T-helper 1 cell treated with Interleukin-12 subunit alpha and Interleukin-12 subunit beta and Interleukin-4 antibody, amounts not matched to agents 30 ng/mL and 1 ng/mL, for 36 hours (primary cell): ENCODE data around the gene ALDH2. TPM values are rescaled to one million over a fixed set of nuclear protein-coding genes. Genes with fewer than 3 reads are reported as not detected.
"Not testable (repeated sequence)": the region's sequence is repeated elsewhere in the genome, so short reads cannot be mapped to it uniquely, and the experiment has no call there.

Experiments used
- intact Hi-C: fragments of 100-400 bp; cut with micrococcal nuclease; formaldehyde crosslinking; loops from one replicate; pipeline ENCODE4 v1.15.1; 2024
- total RNA-seq: library from RNA; stranded (reverse); gene quantifications from 2 replicates; pipeline ENCODE4 v1.2.3, GENCODE V29; 2022

The ALDH2 gene
- 0.07 and 0.29 TPM in 2 replicates for total RNA-seq

DNA sequence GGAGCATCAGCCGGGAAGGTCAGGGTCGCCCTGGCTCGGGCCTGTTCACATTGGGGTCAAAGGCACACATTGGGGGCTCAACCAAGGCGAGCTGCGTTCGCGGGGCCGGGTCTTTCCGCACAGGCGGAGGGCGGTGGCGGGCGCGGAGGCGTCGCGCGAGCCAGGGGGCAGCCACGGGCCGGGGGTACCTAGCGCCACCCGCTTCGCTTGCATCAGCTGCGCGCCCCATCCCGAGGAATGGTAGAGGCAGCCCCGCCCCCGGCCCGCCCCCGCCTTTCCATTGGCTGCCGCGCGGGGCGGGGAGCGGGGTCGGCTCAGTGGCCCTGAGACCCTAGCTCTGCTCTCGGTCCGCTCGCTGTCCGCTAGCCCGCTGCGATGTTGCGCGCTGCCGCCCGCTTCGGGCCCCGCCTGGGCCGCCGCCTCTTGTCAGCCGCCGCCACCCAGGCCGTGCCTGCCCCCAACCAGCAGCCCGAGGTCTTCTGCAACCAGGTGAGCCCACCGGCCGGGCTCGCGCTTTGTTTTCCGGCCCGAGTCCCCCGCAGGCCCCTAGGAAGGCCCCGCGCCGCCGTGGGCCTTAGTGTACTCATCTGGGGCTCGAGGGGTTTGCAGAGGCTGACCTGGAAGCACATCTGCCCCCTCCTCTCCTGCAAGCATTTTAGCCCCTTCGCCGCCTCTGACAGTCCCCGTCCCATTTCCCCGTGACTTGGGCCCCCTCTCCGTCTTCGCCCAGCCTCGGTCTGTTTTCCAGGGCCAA, at the start of gene ALDH2:
Gene ALDH2 (plus strand): TSS at position 326 of the 754 bp plus-strand sequence. CDS start 50 bp downstream, at position 376.
- intact Hi-C loops, result no loop called here

DNA sequence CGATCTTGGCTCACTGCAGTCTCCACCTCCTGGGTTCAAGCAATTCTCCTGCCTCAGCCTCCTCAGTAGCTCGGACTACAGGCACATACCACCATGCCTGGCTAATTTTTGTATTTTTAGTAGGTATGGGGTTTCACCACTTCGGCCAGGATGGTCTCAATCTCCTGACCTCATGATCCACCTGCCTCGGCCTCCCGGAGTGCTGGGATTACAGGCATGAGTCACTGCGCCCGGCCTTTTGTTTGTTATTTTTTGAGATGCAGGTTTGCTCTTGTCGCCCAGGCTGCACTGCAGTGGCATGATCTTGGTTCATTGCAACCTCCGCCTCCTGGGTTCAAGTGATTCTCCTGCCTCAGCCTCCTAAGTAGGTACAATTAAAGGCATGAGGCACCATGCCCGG, 47.4 kb upstream of the ALDH2 start:
- intact Hi-C loops, result not testable (repeated sequence)

DNA sequence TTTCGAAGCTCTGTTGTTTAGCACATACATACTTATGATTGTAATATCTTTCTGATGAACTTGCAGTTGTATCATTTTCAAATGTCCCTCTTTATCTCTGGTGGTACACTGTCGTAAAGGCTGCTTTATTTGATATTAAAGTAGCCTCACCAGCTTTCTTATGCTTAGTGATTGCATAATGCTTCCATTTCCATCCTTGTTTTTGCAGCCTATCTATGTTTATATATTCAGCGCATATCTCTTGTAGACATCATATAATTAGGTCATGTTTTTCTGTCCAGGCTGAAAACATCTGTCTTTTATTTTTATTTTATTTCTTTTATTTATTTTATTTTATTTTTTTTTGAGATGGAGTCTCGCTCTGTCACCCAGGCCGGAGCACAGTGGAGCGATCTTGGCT, 46.3 kb upstream of the ALDH2 start:
- intact Hi-C loops, result no loop called here

DNA sequence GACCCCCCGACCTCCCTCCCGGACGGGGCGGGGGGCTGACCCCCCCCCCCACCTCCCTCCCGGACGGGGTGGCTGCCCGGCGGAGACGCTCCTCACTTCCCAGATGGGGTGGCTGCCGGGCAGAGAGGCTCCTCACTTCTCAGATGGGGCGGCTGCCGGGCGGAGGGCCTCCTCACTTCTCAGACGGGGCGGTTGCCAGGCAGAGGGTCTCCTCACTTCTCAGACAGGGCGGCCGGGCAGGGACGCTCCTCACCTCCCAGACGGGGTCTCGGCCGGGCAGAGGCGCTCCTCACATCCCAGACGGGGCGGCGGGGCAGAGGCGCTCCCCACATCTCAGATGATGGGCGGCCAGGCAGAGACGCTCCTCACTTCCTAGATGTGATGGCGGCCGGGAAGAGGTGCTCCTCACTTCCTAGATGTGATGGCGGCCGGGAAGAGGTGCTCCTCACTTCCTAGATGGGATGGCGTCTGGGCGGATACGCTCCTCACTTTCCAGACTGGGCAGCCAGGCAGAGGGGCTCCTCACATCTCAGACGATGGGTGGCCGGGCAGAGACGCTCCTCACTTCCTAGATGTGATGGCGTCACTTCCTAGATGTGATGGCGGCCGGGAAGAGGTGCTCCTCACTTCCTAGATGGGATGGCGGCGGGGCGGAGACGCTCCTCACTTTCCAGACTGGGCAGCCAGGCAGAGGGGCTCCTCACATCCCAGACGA, 42.9 kb upstream of the ALDH2 start:
- intact Hi-C loops, result not testable (repeated sequence)

DNA sequence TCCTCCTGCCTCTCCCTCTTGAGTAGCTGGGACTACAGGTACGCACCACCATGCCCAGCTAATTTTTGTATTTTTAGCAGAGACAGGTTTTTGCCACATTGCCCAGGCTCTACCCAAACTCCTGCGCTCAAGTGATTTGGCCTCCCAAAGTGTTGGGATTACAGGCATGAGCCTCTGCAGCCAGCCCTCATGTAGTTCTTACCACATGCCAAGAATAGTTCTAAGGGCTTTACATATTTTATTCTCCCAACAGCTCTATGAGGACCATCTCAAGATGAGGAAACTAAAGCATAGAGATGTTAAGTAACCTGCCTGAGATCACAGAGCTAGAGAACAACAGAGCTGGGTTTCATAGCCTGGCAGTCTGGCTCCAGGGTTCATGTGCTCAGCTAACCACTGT, 37.9 kb upstream of the ALDH2 start:
- intact Hi-C loops, result no loop called here

DNA sequence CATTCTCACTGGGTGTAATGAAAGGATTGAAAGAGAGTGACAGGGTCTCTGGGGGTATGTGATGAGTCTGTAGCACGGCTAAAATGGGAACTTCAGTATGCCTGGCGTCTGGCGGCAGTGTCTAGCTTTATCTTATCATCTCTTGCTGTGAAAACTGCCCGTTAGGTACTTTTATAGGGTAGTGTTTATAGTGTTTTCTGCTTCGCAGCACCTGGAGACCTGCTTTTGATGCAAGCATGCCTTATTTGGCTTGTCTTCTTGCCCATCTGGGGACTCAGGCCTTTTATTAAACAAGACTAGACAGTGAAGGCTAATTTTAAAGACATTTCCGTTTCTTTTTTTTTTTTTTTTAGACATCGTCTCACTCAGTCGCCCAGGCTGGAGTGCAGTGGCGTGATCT, 36.3 kb upstream of the ALDH2 start:
- intact Hi-C loops, result no loop called here

DNA sequence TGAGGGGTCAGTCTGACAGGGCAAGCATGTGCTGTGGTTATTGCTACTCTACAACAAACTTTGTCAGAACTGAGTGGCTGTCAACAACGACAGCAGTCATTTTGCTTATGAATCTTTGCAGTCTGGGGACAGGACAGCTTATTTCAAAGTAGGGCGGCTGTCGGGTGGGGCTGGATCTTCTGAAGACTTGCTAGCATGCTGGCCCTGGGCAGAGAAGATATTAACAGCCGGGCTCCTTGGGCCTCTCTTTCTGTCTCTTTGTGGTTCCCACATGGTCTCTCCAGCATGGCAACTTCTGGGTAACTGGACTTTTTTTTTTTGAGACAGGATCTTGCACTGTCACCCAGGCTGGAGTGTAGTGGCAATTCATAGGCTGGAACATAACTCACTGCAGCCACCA, 33.9 kb upstream of the ALDH2 start:
- intact Hi-C loops, result no loop called here

DNA sequence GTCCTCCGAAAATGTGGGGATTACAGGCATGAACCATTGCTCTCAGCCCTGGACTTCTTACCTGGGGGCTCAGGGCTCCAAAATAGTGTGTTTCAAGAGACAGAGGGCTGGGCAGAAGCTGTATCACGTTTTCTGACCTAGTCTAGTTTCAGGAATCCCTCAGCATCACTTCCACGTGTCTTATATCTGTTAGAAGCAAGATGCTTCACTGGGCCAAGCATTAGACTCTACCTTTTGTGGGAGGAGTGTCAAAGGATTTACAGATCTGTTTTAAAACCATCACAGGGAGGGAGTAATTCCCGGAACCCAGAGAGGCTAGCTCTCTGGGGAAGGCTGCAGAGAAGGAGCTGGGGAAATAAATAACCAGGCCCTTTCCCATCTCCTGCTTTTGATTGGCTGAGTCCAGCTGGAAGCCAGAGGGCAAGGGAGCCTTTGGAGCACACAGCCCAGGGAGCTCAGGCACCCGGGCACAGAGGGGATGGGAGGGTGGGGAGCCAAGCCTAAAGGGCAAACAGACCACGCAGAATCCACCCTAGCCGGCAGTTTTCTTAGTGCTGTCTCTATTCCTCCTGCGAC, 33.3 kb upstream of the ALDH2 start:
- intact Hi-C loops, result no loop called here

DNA sequence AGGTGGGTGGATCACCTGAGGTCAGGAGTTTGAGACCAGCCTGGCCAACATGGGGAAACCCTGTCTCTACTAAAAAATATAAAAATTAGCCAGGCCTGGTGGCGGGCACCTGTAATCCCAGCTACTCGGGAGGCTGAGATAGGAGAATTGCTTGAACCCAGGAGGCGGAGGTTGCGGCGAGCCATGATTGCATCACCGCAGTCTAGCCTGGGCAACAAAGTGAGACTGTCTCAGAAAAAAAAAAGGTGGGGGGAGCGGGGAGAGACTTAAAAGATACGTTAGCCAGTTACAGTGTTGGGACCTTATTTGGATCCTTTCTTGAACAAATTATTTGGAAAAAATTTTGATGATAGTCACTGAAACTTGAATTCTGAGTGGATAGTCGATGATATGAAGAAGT, 27.2 kb upstream of the ALDH2 start:
- intact Hi-C loops, result not testable (repeated sequence)

DNA sequence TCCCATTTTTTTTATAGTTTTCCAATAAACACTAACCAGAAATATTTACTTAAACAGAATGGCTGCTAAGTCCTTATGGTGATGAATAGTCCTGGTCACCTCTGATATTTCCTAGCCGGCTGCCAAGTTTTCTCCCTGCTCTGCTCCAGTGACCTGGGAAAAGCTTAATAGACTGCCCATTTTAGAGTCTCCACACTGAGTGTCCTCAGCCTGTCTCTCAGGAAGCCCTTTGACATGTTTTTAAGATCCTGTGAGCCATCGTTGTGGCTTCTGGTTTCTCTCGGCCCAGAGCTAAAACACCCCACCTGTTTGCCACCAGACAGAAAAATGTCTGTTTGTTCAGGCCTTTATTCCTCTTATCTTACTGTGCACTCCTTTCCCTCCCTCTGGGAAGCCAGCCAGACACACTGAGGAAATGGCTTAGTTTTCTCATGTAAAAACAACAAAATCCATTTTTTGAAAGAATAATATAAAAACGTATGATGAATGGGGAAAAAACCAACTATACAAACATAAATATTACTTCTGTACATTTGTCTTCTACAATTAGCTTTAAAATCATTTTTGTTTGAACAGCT, 25.4 kb upstream of the ALDH2 start:
- intact Hi-C loops, result no loop called here

DNA sequence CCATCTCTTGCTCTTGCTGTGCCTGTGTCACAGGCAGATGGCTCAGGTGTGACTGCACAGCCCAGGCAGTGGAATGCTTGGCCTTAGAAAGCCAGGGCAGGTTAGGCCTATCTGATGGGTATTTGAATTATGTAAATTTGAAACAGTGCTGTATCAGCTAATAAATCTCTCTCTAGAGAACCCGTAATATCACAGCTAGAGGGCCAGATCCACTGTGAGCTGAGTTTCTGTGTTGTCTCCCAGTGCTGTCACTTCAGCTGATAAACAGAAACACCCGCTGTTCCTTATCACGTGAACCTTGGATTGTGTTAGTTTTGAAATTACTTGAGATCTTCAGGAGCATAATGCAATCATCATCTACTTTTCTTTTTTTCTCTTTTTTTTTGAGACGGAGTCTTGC, 21.5 kb upstream of the ALDH2 start:
- intact Hi-C loops, result no loop called here

DNA sequence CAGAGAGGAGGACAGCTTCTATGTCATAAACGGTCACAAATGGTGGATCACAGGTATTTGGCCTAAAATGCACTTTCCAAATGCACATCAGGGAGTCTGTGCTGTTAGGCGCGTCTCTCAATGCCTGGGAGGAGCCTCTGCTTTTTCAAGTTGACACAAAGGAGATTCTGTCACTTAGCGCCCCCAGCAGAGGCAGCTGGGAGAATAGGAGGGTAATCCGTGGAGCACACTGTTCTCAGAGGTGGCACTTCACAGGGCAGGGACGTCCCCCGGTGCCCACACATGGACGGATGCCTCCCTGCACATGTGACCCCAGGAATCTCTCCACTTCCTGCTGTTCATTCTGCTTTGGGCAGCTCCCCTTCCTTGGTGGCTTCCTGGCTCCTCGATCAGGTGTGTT, 19.4 kb upstream of the ALDH2 start:
- intact Hi-C loops, result no loop called here

DNA sequence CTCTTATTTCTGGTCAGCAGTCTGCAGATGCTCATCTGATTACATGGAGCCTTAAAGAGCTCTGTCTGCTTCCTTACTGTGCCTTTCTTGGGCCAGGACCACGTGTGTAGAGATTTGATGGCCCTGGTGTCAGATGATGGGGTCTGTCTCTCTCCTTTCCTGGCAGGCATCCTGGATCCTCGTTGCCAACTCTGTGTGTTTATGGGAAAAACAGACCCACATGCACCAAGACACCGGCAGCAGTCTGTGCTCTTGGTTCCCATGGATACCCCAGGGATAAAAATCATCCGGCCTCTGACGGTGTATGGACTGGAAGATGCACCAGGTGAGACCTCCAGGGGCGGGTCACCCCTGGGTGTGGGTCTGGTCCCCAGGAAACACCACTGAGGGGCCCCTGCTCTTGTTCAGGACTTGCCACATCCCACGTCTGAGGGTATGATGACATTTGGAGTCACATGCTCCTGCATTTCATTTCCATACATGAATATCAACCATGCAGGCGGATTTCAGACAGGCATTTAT, 18.5 kb upstream of the ALDH2 start:
- intact Hi-C loops, result no loop called here

DNA sequence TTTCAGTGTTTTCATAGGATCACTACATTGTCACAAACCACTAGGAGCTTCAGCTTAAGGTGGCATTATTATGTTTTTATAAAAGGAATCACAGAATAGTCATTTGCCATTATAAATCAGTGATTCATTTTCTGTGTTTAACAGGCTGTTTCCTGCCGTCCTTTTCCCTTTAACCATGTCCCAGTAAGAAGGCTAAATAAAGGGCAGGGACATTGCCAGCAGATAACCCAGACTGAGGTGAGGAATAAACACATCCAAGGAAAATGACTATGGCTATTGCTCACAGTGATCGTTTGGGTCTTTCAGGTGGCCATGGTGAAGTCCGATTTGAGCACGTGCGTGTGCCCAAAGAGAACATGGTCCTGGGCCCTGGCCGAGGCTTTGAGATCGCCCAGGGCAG, 17.9 kb upstream of the ALDH2 start:
- intact Hi-C loops, result no loop called here

DNA sequence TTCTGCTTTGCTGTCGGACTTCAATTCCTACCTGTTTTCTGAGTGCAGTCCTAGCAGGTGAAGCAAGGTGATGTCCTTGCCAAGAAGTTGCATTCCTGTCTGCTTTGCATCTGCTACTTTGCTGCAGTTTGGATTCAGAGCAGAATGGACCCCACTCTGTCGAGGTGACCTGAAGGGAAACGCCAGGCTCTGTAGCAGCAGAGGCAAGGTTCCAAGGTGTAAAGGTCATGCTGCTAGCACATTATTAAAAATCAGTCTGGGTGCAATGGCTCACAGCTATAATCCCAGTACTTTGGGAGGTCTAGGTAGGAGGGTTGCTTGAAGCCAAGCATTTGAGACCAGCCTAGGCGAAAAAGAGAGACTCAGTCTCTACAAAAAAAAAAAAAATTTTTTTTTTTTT, 17.3 kb upstream of the ALDH2 start:
- intact Hi-C loops, result no loop called here

DNA sequence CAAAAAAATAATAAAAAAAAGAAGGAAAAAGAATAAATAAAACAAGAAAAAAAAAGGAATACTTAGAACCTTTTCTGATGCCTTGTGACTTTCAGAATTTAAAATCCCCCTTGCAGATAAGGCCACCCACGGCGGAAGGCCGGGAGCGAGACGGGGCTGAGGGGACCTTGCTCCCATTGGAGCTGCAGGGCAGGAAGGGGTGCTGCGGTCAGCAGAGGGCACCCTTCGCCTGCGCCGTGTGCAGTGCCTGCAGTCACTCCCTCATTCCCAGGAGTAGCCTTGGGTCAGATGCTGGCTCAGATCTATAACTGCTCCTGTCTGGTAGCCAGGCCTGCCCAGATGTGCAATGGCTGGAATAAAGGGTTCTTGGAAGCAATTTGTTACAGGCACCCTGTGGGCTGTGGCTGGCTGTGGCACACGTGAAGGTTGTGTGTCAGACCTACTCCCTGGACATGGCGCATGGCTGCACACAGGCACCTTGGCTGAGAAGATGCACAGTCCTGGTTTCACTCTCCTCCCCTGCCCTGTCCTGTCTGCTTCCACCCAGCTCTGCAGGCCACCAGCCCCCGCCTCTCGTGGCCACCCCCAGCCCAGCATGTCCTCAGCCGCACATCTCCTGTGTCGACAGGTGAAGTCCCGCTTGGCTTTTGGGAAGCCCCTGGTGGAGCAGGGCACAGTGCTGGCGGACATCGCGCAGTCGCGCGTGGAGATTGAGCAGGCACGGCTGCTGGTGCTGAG, 13.4 kb upstream of the ALDH2 start:
- intact Hi-C loops, result loop anchor here (2.0 kb wide), 1 partner anchor 59 kb away; no protein-coding TSS in a partner anchor

DNA sequence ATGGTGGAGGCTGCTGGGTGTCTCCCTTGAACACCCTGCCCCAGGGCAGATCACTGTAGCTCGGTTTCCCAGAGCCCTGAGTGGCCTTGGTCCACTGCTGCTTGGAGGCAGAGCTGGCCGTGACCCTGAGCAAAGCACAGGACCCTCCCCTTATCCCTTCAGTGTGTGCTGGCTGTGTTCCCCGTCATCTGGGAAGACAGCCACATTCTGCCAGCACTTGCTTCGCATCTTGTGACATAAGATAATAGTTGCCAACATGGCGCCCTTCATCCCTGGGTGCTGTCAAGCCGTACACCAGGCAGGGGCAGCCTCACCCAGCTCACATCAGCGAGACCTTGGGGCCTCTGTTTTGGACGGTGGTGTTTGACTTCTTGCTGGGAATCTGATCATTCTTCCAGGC, 12.1 kb upstream of the ALDH2 start:
- intact Hi-C loops, result no loop called here

DNA sequence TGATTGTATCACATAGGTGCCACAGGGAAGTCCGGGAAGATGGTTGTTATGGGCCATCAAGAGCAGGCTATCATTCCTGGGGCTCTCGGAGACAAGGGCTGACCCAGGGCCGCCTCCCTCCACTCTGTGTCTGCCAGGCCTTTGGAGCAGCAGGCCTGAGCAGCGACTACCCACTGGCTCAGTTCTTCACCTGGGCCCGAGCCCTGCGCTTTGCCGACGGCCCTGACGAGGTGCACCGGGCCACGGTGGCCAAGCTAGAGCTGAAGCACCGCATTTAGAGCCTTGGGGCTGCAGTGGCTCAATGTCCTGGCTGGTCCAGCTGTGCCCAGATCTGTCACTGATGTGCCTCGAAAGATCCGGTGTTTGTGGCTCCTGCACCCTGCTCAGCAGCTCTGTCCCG, 10.5 kb upstream of the ALDH2 start:
- intact Hi-C loops, result no loop called here

DNA sequence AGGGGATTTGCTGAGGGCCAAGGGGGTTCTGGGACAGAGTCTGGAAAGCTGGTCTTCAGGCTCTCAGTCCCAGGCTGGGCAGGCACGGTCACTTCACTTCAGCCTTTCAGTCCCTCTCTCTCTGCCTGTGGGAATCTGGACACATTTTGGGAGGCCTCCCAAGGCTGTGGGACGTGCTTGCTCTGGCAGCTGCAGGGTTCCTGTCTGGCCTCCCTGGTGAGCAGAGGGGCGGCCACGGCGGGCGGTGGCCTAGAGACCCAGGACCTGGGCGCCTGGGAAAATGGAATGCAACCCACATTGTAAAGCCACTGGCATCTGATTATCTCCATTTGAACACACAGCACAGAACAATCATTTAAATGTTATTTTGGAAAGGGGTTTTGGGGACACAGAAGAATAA, 10.1 kb upstream of the ALDH2 start:
- intact Hi-C loops, result no loop called here

DNA sequence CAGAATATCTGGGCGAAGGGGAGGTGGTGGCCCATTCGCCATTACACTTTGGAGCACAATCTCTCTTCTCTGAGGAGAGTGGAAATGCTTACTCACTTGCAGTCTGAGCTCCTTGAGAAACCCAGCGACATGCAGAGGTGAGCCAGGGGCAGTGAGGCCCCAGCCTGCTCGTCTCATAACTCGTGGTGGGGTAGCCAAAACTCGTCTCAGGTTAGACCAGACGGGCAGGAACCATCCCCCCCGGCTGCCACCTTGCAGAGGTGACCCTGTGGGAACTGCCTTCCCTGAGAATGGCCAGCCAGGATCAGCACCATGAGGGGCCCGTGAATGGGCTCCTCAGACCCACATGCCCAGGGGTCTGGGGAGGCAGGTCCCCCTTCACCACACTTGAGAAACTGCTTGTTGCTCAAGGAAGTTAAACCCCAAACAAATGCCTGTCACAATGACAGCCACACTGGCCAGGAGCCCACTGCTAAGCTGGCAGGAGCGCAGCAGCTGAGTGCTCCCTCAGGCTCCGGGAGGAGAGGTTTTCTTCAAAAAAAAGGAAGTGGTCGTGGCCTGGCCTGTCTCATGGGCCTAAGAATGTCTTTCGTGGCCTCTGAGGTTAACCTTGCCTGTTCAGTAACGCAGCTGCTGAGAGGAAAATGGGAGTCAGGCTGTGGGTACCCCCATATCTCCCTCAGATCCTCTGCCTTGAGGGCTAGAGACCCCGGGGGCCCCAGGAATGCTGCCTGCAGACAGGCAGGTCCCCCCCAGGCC, 9.2 kb upstream of the ALDH2 start:
- intact Hi-C loops, result no loop called here
